HepG2 (cell line): ENCODE measurements around the gene OR7G1. TPM values are rescaled to one million over a fixed set of nuclear protein-coding genes. Genes with fewer than 3 reads are reported as not detected.

Source experiments
- BRD4 ChIP-seq: sonication (generic); formaldehyde crosslinking; IDR thresholded peaks from 2 replicates; pipeline ENCODE4 v1.4.0; 2020; ENCODE audit warnings: missing genetic modification reagents
- FOSL2 ChIP-seq: sonication (generic); formaldehyde crosslinking; IDR thresholded peaks from 2 replicates; pipeline ENCODE4 v1.4.0; 2020; ENCODE audit warnings: missing genetic modification reagents
- FOXA3 ChIP-seq: IDR thresholded peaks from 2 replicates; pipeline ENCODE4 v1.6.1; 2016; ENCODE audit warnings: missing genetic modification reagents, missing compliant biosample characterization
- HDAC6 ChIP-seq: fragments of 200-600 bp; sonication (generic); IDR thresholded peaks from 2 replicates; pipeline ENCODE4 v1.7.0; 2017; ENCODE audit warnings: mild to moderate bottlenecking, antibody characterized with exemption, low read length, low read depth
- KDM4B ChIP-seq: sonication (generic); formaldehyde crosslinking; IDR thresholded peaks from 2 replicates; pipeline ENCODE4 v1.4.0; 2020; ENCODE audit warnings: missing genetic modification reagents
- KIAA2018 ChIP-seq: sonication (generic); formaldehyde crosslinking; IDR thresholded peaks from 2 replicates; pipeline ENCODE4 v1.5.0; 2020; ENCODE audit warnings: mild to moderate bottlenecking, missing genetic modification reagents, borderline replicate concordance
- LCORL ChIP-seq, 2 experiments: fragments of 450-650 bp in 1 of 2; sonication (generic) in 1 of 2; formaldehyde crosslinking in 1 of 2; IDR thresholded peaks; 2 replicates each; pipeline versions ENCODE4 v1.5.0 to v1.6.1; 2017 to 2020; ENCODE audit warnings: antibody characterized with exemption in 1 of 2, missing genetic modification reagents in 1 of 2
- POLR2G ChIP-seq: fragments of 200-400 bp; formaldehyde crosslinking; IDR thresholded peaks from 2 replicates; pipeline ENCODE4 v1.6.1; 2018; ENCODE audit warnings: mild to moderate bottlenecking, low read depth, low read length, moderate library complexity
- TCF12 ChIP-seq, 2 experiments: fragments of 450-650 bp in 1 of 2; sonication (generic) in 1 of 2; formaldehyde crosslinking in 1 of 2; IDR thresholded peaks; 2 replicates each; pipeline versions ENCODE4 v1.6.1 to v1.8.0; 2017 to 2022; ENCODE audit warnings: antibody characterized with exemption in 1 of 2, mild to moderate bottlenecking in 1 of 2, missing genetic modification reagents in 1 of 2, moderate library complexity in 1 of 2
- ZFP36L2 ChIP-seq: sonication (generic); formaldehyde crosslinking; IDR thresholded peaks from 2 replicates; pipeline ENCODE4 v1.4.0; 2020; ENCODE audit warnings: missing genetic modification reagents
- ZNF326 ChIP-seq: sonication (generic); formaldehyde crosslinking; IDR thresholded peaks from 2 replicates; pipeline ENCODE4 v1.4.0; 2020; ENCODE audit warnings: missing genetic modification reagents, borderline replicate concordance
- ZNF333 ChIP-seq: sonication (generic); formaldehyde crosslinking; IDR thresholded peaks from 2 replicates; pipeline ENCODE4 v1.4.0; 2020; ENCODE audit warnings: mild to moderate bottlenecking, missing genetic modification reagents, borderline replicate concordance
- ZNF839 ChIP-seq: sonication (generic); formaldehyde crosslinking; IDR thresholded peaks from 2 replicates; pipeline ENCODE4 v1.4.0; 2020; ENCODE audit warnings: missing genetic modification reagents, mild to moderate bottlenecking, borderline replicate concordance
- polyA plus RNA-seq, 8 experiments: library from polyadenylated mRNA; depleted of rRNA in 3 of 8; stranded (reverse) in 7 of 8; unstranded in 1 of 8; fragments of >200 nt; fragmentation: Illumina TruSeq in 4 of 8; extraction: Trizol in 4 of 8; gene quantifications; 2 replicates each; pipeline versions ENCODE4 v1.2.1 to v1.2.3, GENCODE V29; 2011 to 2016; ENCODE audit warnings: low read depth in 4 of 8, missing spikeins in 1 of 8, mixed read lengths in 1 of 8; ENCODE audit not compliant: insufficient read depth in 1 of 8
- total RNA-seq, 5 experiments: library from RNA; depleted of rRNA; stranded (reverse); fragments of >200 nt; fragmentation: Illumina TruSeq; extraction: Trizol; gene quantifications; 2 replicates each; pipeline ENCODE4 v1.2.3, GENCODE V29; 2016; ENCODE audit warnings: low read depth in 1 of 5
- TF ChIP-seq, protein P1 (sequence below): sonication (generic); formaldehyde crosslinking; IDR thresholded peaks from 2 replicates; pipeline ENCODE4 v1.5.1; 2020; ENCODE audit warnings: missing genetic modification reagents, mild to moderate bottlenecking, borderline replicate concordance

OR7G1 gene
- total and polyA plus RNA-seq, 2 of the 13 experiments (the other 11 are each of a cell fraction or from before 2014, with no cell fraction given) = not detected

GRCh38 chr19:9140159-9140874, 24.8 kb upstream of the OR7G1 start, which contains the start of gene ZNF317 (continued):
- TF ChIP-seq, protein P1, sequence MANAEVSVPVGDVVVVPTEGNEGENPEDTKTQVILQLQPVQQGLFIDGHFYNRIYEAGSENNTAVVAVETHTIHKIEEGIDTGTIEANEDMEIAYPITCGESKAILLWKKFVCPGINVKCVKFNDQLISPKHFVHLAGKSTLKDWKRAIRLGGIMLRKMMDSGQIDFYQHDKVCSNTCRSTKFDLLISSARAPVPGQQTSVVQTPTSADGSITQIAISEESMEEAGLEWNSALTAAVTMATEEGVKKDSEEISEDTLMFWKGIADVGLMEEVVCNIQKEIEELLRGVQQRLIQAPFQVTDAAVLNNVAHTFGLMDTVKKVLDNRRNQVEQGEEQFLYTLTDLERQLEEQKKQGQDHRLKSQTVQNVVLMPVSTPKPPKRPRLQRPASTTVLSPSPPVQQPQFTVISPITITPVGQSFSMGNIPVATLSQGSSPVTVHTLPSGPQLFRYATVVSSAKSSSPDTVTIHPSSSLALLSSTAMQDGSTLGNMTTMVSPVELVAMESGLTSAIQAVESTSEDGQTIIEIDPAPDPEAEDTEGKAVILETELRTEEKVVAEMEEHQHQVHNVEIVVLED (CRISPR knock-in tag) = peak; percentile 94
- TF ChIP-seq KIAA2018 (CRISPR knock-in tag) (no peak), ZNF333 (CRISPR knock-in tag) (0 out of 2 replicates have a peak, but pooled peaks have one; percentile 64), LCORL (IDR thresholded peaks at IDR 0.05) (no peak), LCORL (CRISPR knock-in tag; IDR thresholded peaks at IDR 0.05) (no peak), POLR2G (peak; percentile 97), TCF12 (IDR thresholded peaks at IDR 0.05) (no peak), TCF12 (CRISPR knock-in tag; IDR thresholded peaks at IDR 0.05) (0 out of 2 replicates have a peak, but pooled peaks have one; percentile 48), ZFP36L2 (no peak), ZNF839 (CRISPR knock-in tag) (peak; percentile 80; the same call in 1 of the 2 replicates), FOSL2 (CRISPR knock-in tag) (no peak), KDM4B (CRISPR knock-in tag) (0 out of 2 replicates have a peak, but pooled peaks have one; percentile 40), ZNF326 (CRISPR knock-in tag) (no peak), BRD4 (CRISPR knock-in tag) (peak; percentile 91; the same call in 1 of the 2 replicates), FOXA3 (no peak), HDAC6 (no peak)
